ENCODE measurements around the gene DUS3L. TPM values are rescaled to one million over a fixed set of nuclear protein-coding genes. Genes with fewer than 3 reads are reported as not detected.

The DUS3L gene
- total RNA-seq, 1 experiment from 2014 or later: 67.0 TPM

GRCh38 chr19:5824751-5825150 lies 33.8 kb upstream of the DUS3L start:
- Histone ChIP-seq H2AK5ac (ENCODE audit: insufficient read length, low read length) (no peak overlapping the region), H3K23me2 (ENCODE audit: insufficient read length, low read depth, low read length, poor library complexity, severe bottlenecking) (peaks cover 12% of the 10 kb centered on the region), H4K8ac (replicated peaks; ENCODE audit: insufficient read length, low read depth, low read length) (no peak overlapping the region), H3K4me2 (ENCODE audit: insufficient read depth, insufficient read length, low read length) (no peak overlapping the region), H2BK20ac (ENCODE audit: low read depth, low read length, poor library complexity, severe bottlenecking) (no peak overlapping the region), H4K5ac (ENCODE audit: insufficient read length, low read depth, low read length) (no peak overlapping the region), H2BK120ac (ENCODE audit: low read depth, low read length, poor library complexity, severe bottlenecking) (no peak overlapping the region), H3T11ph (ENCODE audit: low read length) (no peak overlapping the region), H3K23ac (ENCODE audit: insufficient read length, low read depth, low read length) (no peak overlapping the region), H3K56ac (ENCODE audit: insufficient read length, low read depth, low read length) (no peak overlapping the region), H2BK15ac (ENCODE audit: low read depth, low read length) (no peak overlapping the region), H3K79me2 (ENCODE audit: insufficient read depth, low read length) (no peaks in the 10 kb centered on the region), H2BK12ac (ENCODE audit: insufficient read length, low read depth, low read length) (no peak overlapping the region), H3K9ac (ENCODE audit: extremely low read depth, insufficient read length, low read length) (no peak overlapping the region), H3K27me3 (ENCODE audit: insufficient read depth, low read length) (no peaks in the 10 kb centered on the region), H2BK5ac (ENCODE audit: insufficient read length, low read length) (no peak overlapping the region), H3K4me1 (ENCODE audit: insufficient read depth, low read length) (no peaks in the 10 kb centered on the region), H3K79me1 (ENCODE audit: insufficient read depth, low read depth, low read length, poor library complexity, severe bottlenecking) (no peaks in the 10 kb centered on the region), H3K9me3 (ENCODE audit: control insufficient read depth, low read depth, low read length) (no peaks in the 10 kb centered on the region), H4K91ac (ENCODE audit: insufficient read length, low read depth, low read length) (no peak overlapping the region), H3K14ac (ENCODE audit: insufficient read depth, low read length) (no peak overlapping the region), H4K20me1 (ENCODE audit: control insufficient read depth, insufficient read depth, insufficient read length) (no peaks in the 10 kb centered on the region), H3K4ac (ENCODE audit: low read depth, low read length) (no peak overlapping the region), H2AFZ (ENCODE audit: low read length) (no peak overlapping the region), H3K27ac (ENCODE audit: insufficient read length, low read depth, low read length) (no peak overlapping the region), H3K18ac (ENCODE audit: insufficient read length, low read depth, low read length) (no peak overlapping the region)
- Mint-ChIP-seq H3K27ac (no peak overlapping the region), H3K4me3 (no peak overlapping the region), H3K27me3 (ENCODE audit: low read depth) (peaks cover 12% of the 10 kb centered on the region), H3K9me3 (peaks cover 0 to 1% of the 10 kb centered on the region in 2 experiments; a peak in 2 of 5 replicates), H3K4me1 (peaks cover 2 to 13% of the 10 kb centered on the region in 2 experiments; a peak in 2 of 4 replicates), H3K36me3 (ENCODE audit: insufficient read depth in 1 of 3, low read depth in 3 of 3) (no peaks in the 10 kb centered on the region)
- TF ChIP-seq CTCF (conservative IDR thresholded peaks at IDR 0.05): no peak
- DNase-seq: no peak
- no CpG with 5 or more reads among the region's 10 CpGs for WGBS (ENCODE audit: extremely low coverage, insufficient read length, low lambda C conversion rate)
